NCI-H82 treated with DMSO at 0.1 percent for 48 hours (cell line): ENCODE results near the gene ADAMTSL3.
"Not testable (repeated sequence)": the region's sequence is repeated elsewhere in the genome, so short reads cannot be mapped to it uniquely, and the experiment has no call there.

ENCODE experiments used
- DNase-seq: peaks from one replicate; lab custom pipeline; 2025; ENCODE audit not compliant: unreplicated experiment; lab: John Stamatoyannopoulos, UW

Gene ADAMTSL3

GRCh38 chr15:83697716-83698115 lies 43.8 kb downstream of the ADAMTSL3 start:
- DNase-seq: no peak

GRCh38 chr15:83698294-83698693 lies 44.4 kb downstream of the ADAMTSL3 start:
- DNase-seq: no peak

GRCh38 chr15:83699028-83699427 lies 45.1 kb downstream of the ADAMTSL3 start:
- no peak for DNase-seq

- no peak for DNase-seq
Measured at GRCh38 chr15:83700082-83700481, 46.2 kb downstream of the ADAMTSL3 start.

- DNase-seq: not testable (repeated sequence)
Measured at GRCh38 chr15:83702314-83702713, 48.4 kb downstream of the ADAMTSL3 start.

GRCh38 chr15:83708328-83708727 lies 54.4 kb downstream of the ADAMTSL3 start:
- DNase-seq: no peak

- DNase-seq: no peak
Measured at GRCh38 chr15:83709241-83709640, 55.3 kb downstream of the ADAMTSL3 start.

GRCh38 chr15:83709811-83710210 lies 55.9 kb downstream of the ADAMTSL3 start:
- DNase-seq: no peak

GRCh38 chr15:83710452-83710851 lies 56.5 kb downstream of the ADAMTSL3 start:
- no peak for DNase-seq

GRCh38 chr15:83711236-83711635 lies 57.3 kb downstream of the ADAMTSL3 start:
- no peak for DNase-seq

GRCh38 chr15:83713242-83713641 lies 59.3 kb downstream of the ADAMTSL3 start:
- DNase-seq: no peak

GRCh38 chr15:83714939-83715628 lies 61.2 kb downstream of the ADAMTSL3 start:
- DNase-seq: no peak

- no peak for DNase-seq
Measured at GRCh38 chr15:83716605-83717004, 62.7 kb downstream of the ADAMTSL3 start.

- DNase-seq: no peak
Measured at GRCh38 chr15:83717010-83717409, 63.1 kb downstream of the ADAMTSL3 start.

- no peak for DNase-seq
Measured at GRCh38 chr15:83720468-83720867, 66.5 kb downstream of the ADAMTSL3 start.

GRCh38 chr15:83721031-83721430 lies 67.1 kb downstream of the ADAMTSL3 start:
- DNase-seq: no peak

GRCh38 chr15:83721981-83722380 lies 68.1 kb downstream of the ADAMTSL3 start:
- DNase-seq: no peak

GRCh38 chr15:83723216-83723615 lies 69.3 kb downstream of the ADAMTSL3 start:
- no peak for DNase-seq

- no peak for DNase-seq
Measured at GRCh38 chr15:83732196-83732595, 78.3 kb downstream of the ADAMTSL3 start.

- no peak for DNase-seq
Measured at GRCh38 chr15:83732770-83733169, 78.8 kb downstream of the ADAMTSL3 start.

- DNase-seq: no peak
Measured at GRCh38 chr15:83733206-83733605, 79.3 kb downstream of the ADAMTSL3 start.

GRCh38 chr15:83733691-83734090 lies 79.8 kb downstream of the ADAMTSL3 start:
- no peak for DNase-seq

GRCh38 chr15:83734487-83734886 lies 80.6 kb downstream of the ADAMTSL3 start:
- DNase-seq: peak; percentile 37
